Breast epithelium (tissue), 3 donors: ENCODE measurements around the gene OTUD3.

Experiments used
- CTCF ChIP-seq, 3 donors: fragments of 450-650 bp; IDR thresholded peaks; one replicate each; pipeline ENCODE4 v1.5.1; 2016 to 2017; ENCODE audit warnings: antibody characterized with exemption in 3 of 3, mild to moderate bottlenecking in 3 of 3, moderate library complexity in 3 of 3
- POLR2A ChIP-seq: fragments of 450-650 bp; IDR thresholded peaks from one replicate; pipeline ENCODE4 v1.6.1; 2016; ENCODE audit warnings: antibody characterized with exemption, mild to moderate bottlenecking, moderate library complexity

- TF ChIP-seq POLR2A (no peak), CTCF (IDR thresholded peaks at IDR 0.05) (no peak)
These were observed 44.3 kb upstream of the OTUD3 start for GRCh38 chr1:19837866-19838265.
